ENCODE measurements around the gene GPATCH2L.

DNA sequence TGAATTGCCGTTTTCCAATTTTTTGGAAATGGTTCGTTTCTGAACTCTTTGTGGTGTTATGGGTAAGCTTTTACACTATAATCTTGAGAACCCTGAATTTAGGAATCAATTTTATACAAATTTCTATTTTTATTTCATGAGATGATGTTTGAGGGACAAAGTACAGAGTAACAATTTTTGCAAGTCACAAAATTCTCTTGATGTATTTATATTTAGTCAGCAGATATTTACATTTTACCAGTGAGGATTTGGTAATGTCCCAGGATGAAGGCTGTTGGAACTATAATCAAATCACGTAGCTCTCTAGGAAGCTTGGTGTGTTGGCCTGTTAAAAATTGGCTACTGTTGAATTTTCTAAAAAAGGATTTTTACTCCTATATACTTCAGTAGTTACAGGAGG, 24.2 kb downstream of the GPATCH2L start:
- TF ChIP-seq, protein P1, sequence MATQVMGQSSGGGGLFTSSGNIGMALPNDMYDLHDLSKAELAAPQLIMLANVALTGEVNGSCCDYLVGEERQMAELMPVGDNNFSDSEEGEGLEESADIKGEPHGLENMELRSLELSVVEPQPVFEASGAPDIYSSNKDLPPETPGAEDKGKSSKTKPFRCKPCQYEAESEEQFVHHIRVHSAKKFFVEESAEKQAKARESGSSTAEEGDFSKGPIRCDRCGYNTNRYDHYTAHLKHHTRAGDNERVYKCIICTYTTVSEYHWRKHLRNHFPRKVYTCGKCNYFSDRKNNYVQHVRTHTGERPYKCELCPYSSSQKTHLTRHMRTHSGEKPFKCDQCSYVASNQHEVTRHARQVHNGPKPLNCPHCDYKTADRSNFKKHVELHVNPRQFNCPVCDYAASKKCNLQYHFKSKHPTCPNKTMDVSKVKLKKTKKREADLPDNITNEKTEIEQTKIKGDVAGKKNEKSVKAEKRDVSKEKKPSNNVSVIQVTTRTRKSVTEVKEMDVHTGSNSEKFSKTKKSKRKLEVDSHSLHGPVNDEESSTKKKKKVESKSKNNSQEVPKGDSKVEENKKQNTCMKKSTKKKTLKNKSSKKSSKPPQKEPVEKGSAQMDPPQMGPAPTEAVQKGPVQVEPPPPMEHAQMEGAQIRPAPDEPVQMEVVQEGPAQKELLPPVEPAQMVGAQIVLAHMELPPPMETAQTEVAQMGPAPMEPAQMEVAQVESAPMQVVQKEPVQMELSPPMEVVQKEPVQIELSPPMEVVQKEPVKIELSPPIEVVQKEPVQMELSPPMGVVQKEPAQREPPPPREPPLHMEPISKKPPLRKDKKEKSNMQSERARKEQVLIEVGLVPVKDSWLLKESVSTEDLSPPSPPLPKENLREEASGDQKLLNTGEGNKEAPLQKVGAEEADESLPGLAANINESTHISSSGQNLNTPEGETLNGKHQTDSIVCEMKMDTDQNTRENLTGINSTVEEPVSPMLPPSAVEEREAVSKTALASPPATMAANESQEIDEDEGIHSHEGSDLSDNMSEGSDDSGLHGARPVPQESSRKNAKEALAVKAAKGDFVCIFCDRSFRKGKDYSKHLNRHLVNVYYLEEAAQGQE (IDR thresholded peaks at IDR 0.05; ENCODE audit: insufficient replicate concordance, low read depth): no peak
- TF ChIP-seq, protein P2, sequence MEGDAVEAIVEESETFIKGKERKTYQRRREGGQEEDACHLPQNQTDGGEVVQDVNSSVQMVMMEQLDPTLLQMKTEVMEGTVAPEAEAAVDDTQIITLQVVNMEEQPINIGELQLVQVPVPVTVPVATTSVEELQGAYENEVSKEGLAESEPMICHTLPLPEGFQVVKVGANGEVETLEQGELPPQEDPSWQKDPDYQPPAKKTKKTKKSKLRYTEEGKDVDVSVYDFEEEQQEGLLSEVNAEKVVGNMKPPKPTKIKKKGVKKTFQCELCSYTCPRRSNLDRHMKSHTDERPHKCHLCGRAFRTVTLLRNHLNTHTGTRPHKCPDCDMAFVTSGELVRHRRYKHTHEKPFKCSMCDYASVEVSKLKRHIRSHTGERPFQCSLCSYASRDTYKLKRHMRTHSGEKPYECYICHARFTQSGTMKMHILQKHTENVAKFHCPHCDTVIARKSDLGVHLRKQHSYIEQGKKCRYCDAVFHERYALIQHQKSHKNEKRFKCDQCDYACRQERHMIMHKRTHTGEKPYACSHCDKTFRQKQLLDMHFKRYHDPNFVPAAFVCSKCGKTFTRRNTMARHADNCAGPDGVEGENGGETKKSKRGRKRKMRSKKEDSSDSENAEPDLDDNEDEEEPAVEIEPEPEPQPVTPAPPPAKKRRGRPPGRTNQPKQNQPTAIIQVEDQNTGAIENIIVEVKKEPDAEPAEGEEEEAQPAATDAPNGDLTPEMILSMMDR (IDR thresholded peaks at IDR 0.05; ENCODE audit: insufficient read depth, low read length): no peak
- TF ChIP-seq POLR2AphosphoS5 (IDR thresholded peaks at IDR 0.05; ENCODE audit: low read depth): no peak
- TF ChIP-seq GABPA (IDR thresholded peaks at IDR 0.05; ENCODE audit: low read depth): no peak
